KMS-11 (cell line): ENCODE measurements around the gene CXCL5.

Source experiments
- H2AFZ ChIP-seq: fragments of 200-600 bp; sonication (generic); 2 replicates; pipeline ENCODE4 v1.6.1; 2016; ENCODE audit warnings: antibody characterized with exemption, mixed run types, low read depth
- H3K27ac ChIP-seq: fragments of 200-600 bp; sonication (generic); 2 replicates; pipeline ENCODE4 v1.6.1; 2016; ENCODE audit warnings: mild to moderate bottlenecking, mixed run types
- H3K27me3 ChIP-seq: fragments of 200-600 bp; sonication (generic); 2 replicates; pipeline ENCODE4 v1.6.1; 2017; ENCODE audit warnings: mild to moderate bottlenecking, low read depth, mixed run types, moderate library complexity; ENCODE audit not compliant: insufficient read depth
- H3K36me3 ChIP-seq: fragments of 200-600 bp; sonication (generic); 2 replicates; pipeline ENCODE4 v1.6.1; 2017; ENCODE audit warnings: mild to moderate bottlenecking, mixed run types; ENCODE audit not compliant: insufficient read depth
- H3K4me1 ChIP-seq: fragments of 200-600 bp; sonication (generic); 2 replicates; pipeline ENCODE4 v1.6.1; 2016; ENCODE audit warnings: mild to moderate bottlenecking, low read depth, mixed run types; ENCODE audit not compliant: poor library complexity, severe bottlenecking
- H3K4me2 ChIP-seq: fragments of 200-600 bp; sonication (generic); 2 replicates; pipeline ENCODE4 v1.7.0; 2016; ENCODE audit warnings: mild to moderate bottlenecking, mixed run types
- H3K4me3 ChIP-seq: fragments of 200-600 bp; sonication (generic); IDR thresholded peaks from 2 replicates; pipeline ENCODE4 v1.6.1; 2017; ENCODE audit warnings: low read depth, low read length, mixed read lengths; ENCODE audit not compliant: insufficient read depth
- H3K79me2 ChIP-seq: fragments of 200-600 bp; sonication (generic); 2 replicates; pipeline ENCODE4 v1.6.1; 2016; ENCODE audit warnings: low read depth, mixed run types; ENCODE audit not compliant: insufficient read depth
- H3K9ac ChIP-seq: fragments of 200-600 bp; sonication (generic); 2 replicates; pipeline ENCODE4 v1.6.1; 2016; ENCODE audit warnings: mild to moderate bottlenecking, mixed run types
- H4K20me1 ChIP-seq: fragments of 200-600 bp; sonication (generic); 2 replicates; pipeline ENCODE4 v1.6.1; 2016; ENCODE audit warnings: mild to moderate bottlenecking, mixed run types; ENCODE audit not compliant: insufficient read depth
- TF ChIP-seq, protein P1 (sequence below): fragments of 200-600 bp; sonication (generic); conservative IDR thresholded peaks from 2 replicates; pipeline ENCODE4 v1.6.1; 2017; ENCODE audit warnings: low read depth, mild to moderate bottlenecking, antibody characterized with exemption, low read length, moderate library complexity, mixed read lengths

Gene CXCL5

DNA sequence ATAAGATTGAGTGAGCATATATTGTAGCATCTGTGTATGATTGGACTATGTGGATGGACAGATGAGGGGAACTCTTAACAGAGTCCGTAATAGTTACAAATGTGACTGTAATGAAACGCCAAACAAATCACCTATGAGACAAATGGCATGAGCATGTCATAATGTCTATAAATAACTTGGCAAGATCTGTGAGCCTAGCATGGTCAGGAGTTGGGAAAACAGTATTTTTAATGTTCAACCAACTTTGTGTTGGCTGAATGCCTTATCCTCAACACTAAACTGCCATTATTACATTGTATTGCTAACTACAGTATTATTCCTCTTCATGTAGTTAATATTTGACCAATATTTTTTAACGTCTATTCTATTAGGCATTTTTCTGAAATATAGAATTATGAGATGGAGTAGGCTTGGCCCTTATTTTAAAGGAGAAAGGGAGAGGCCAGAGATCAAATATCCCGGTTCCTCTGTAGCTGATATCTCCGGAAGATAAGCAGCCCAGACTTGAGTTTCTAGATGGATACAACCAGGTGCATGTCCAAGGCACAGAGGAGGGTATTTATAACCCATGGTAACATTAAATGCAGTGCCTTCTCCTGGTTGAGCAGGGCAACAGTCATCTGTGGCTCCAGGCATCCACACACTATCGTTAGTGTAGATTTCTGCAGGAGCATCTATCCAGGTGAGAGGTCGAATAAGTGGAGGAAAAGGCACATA is 49.3 kb downstream of the CXCL5 start:
- H3K4me2 ChIP-seq, result no peak overlapping the region
- H3K9ac ChIP-seq, result no peak overlapping the region
- no peak overlapping the region for H3K4me3 ChIP-seq
- no peaks in the 10 kb centered on the region for H3K79me2 ChIP-seq
- no peaks in the 10 kb centered on the region for H3K27me3 ChIP-seq
- H3K4me1 ChIP-seq, result no peaks in the 10 kb centered on the region
- TF ChIP-seq, protein P1, sequence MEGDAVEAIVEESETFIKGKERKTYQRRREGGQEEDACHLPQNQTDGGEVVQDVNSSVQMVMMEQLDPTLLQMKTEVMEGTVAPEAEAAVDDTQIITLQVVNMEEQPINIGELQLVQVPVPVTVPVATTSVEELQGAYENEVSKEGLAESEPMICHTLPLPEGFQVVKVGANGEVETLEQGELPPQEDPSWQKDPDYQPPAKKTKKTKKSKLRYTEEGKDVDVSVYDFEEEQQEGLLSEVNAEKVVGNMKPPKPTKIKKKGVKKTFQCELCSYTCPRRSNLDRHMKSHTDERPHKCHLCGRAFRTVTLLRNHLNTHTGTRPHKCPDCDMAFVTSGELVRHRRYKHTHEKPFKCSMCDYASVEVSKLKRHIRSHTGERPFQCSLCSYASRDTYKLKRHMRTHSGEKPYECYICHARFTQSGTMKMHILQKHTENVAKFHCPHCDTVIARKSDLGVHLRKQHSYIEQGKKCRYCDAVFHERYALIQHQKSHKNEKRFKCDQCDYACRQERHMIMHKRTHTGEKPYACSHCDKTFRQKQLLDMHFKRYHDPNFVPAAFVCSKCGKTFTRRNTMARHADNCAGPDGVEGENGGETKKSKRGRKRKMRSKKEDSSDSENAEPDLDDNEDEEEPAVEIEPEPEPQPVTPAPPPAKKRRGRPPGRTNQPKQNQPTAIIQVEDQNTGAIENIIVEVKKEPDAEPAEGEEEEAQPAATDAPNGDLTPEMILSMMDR, result no peak
- no peaks in the 10 kb centered on the region for H4K20me1 ChIP-seq
- H2AFZ ChIP-seq, result no peak overlapping the region
- no peak overlapping the region for H3K27ac ChIP-seq
- H3K36me3 ChIP-seq, result no peaks in the 10 kb centered on the region

DNA sequence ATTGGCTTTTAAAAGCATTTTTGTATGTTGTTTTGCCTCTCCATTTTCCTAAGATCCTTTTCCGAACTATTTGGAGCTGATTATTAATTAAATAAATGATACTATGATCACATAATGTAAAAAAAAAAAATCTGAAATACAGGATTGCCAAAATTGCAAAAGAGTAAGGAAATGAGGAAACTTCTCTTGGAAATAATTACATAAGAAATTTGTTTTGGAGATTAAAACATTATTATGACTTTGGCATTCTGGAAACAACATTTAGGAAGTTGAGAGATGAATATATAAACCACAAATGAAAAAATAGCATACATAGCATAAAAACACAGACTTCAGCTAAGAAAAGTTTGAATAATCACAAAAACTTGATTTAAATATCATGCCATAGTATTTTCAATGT is 50.2 kb downstream of the CXCL5 start:
- no peak overlapping the region for H2AFZ ChIP-seq
- H3K79me2 ChIP-seq, result no peaks in the 10 kb centered on the region
- no peak overlapping the region for H3K4me2 ChIP-seq
- H3K27ac ChIP-seq, result no peak overlapping the region
- H3K27me3 ChIP-seq, result no peaks in the 10 kb centered on the region
- no peaks in the 10 kb centered on the region for H3K4me1 ChIP-seq
- H4K20me1 ChIP-seq, result no peaks in the 10 kb centered on the region
- H3K9ac ChIP-seq, result no peak overlapping the region
- H3K36me3 ChIP-seq, result no peaks in the 10 kb centered on the region
- TF ChIP-seq, protein P1, result no peak
- H3K4me3 ChIP-seq, result no peak overlapping the region

DNA sequence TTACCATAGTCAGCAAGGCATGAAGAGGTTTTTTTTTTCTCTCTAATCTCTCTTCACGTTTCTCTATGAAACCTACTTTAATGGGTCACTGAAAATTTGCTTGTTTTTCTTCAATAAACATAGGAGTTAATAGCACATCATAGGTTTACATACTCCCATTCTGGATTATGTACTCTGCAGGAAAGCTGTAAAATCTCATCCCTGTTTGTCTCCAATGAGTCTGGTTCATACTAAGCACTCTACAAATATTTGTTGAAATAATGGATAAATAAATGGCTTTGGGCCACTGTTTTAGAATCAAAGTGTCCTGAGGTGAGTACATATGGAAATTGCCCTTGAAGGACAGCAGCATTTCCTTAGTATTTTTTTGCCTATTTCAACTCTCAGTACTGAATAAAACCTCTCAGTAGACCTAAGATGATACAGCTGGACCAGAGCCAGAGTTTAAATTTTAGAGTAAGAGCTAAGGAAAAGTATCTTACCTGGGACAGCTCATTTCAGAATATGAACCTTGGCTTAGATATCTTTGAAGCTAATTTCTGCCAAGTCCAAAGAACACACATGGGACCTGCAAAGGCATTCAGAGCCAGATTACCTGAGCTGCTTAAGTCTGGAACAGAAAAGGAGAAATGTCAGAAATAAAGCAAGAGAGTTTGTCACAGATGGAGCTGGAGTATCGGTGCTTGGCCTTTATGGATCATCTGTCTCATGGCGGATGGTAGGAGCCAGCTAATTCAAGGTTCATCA is 51.1 kb downstream of the CXCL5 start:
- TF ChIP-seq, protein P1, result no peak
- H3K27ac ChIP-seq, result no peak overlapping the region
- H3K9ac ChIP-seq, result no peak overlapping the region
- no peak overlapping the region for H3K4me2 ChIP-seq
- no peak overlapping the region for H3K4me3 ChIP-seq
- H4K20me1 ChIP-seq, result no peaks in the 10 kb centered on the region
- no peak overlapping the region for H2AFZ ChIP-seq
- no peaks in the 10 kb centered on the region for H3K4me1 ChIP-seq
- H3K79me2 ChIP-seq, result no peaks in the 10 kb centered on the region
- H3K36me3 ChIP-seq, result no peaks in the 10 kb centered on the region
- H3K27me3 ChIP-seq, result no peaks in the 10 kb centered on the region

DNA sequence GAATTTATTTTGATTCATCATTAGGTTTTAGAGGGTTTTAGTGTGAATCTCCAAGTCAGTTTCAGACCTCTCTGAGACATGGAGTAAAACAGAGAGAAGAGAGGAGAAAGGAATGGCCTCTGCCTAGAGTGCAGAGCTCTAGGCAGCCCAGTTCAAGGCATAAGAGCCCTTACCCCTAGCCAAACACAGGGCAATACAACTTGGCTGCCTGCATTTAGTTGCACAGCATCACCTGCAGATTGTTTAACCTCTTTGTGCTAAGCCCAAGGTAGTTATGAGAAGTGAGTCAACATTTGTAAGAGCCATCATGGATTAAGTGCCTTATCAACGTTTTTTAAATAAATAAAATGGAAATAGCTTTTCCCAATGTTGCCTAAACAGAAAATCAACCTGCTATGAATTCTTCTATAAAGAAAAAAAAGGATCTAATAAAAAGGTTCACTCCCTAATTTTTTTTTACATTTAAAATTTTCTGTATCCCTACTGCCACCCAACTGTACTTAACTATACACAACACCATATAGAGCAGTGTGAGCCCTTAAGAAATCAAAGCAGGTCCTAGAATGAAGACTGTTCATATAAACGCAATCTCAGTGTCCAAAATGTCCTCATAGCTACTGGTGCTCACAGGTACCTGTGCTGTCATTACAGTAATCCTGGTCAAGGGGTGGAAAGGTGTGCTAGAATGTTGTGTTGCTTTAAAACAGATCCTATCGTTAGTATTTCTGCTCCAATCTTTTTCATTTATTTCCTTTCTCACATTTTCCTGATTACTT is 52.6 kb downstream of the CXCL5 start:
- Histone ChIP-seq H3K79me2 (no peaks in the 10 kb centered on the region), H3K4me1 (no peaks in the 10 kb centered on the region), H2AFZ (no peak overlapping the region), H4K20me1 (no peaks in the 10 kb centered on the region), H3K9ac (no peak overlapping the region), H3K4me3 (no peak overlapping the region), H3K4me2 (no peak overlapping the region), H3K36me3 (no peaks in the 10 kb centered on the region), H3K27ac (no peak overlapping the region), H3K27me3 (no peaks in the 10 kb centered on the region)
- TF ChIP-seq, protein P1, result no peak
